HG03342 (cell line): ENCODE results near the gene PTH2R.
"Not testable (repeated sequence)": the region's sequence is repeated elsewhere in the genome, so short reads cannot be mapped to it uniquely, and the experiment has no call there.

ENCODE experiments used
- ATAC-seq: cut with Tn5 transposase; IDR thresholded peaks from one replicate; pipeline ENCODE4 v1.9.1; 2021; ENCODE audit warnings: mild to moderate bottlenecking, moderate library complexity; ENCODE audit not compliant: unreplicated experiment

The PTH2R gene

DNA sequence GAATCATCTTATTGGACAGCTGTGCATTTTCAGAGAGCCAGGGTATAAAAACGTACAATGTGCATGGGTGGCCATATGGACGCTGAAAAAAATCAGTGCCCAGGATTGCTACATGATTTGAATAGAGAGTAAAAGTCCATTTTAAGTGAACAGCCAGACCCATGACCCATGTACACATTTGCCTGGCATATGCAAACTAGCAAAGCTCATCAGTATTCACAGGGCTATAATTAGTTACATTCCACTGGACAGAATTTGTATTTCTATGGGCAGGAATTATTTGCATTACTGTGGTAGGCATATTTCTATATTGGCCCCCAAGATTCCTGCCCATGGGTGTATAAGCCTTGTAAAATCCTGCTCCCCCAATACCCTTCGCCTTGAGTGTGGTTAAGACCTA, 78.8 kb downstream of the PTH2R start:
- ATAC-seq = no peak

DNA sequence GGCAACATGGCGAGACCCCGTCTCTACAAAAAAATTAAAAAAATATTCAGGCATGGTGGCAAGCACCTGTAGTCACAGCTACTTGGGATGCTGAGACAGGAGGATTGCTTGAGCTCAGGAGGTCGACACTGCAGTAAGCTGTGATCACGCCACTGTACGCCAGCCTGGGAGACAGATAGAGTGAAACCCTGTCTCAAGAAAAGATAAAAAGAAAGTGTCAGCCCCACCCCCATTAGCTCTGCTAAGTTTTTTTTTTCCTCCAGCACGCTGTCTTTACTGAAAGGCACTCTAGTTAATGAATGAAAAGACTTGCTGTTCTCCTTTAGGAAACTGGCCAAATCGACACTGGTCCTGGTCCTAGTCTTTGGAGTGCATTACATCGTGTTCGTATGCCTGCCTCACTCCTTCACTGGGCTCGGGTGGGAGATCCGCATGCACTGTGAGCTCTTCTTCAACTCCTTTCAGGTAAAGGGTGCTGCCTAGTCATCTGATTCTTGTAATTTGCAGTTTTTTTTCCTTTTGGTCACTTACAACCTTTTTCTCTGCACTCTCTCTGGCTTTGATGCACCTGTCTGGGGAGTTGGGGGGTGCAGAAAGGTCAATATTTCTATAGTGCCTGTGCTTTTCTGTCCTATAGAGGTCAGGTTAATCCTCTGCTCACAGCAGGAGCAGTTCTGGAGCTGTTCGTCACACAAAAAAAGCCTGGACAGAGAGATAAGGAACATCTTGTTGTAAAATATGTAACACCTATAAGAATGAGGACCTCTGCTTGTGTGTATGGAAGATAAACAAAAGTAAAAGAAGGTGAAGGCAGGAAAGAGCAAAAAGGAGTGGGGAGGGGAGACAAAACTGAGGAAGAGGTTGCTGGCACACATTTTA, 82.3 kb downstream of the PTH2R start:
- ATAC-seq = no peak

DNA sequence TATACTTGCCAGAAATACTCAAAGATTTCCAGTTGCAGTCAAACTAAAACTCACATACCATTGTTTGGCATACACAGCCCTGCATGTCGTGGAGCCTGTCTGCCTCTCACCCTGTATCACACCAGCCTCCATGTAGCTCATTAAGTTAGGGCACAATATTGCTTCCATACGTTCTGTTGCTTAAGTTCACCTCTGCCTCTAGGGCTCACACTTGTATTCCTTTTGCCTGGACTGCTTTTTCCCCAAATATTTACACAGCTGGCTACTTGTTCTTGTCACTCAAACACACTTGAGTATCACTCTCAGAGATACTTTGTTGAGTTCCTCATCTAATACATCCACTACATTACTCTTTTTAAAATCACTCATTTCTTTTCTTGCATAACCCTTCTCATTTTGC, 83.1 kb downstream of the PTH2R start:
- ATAC-seq = no peak

GRCh38 chr2:208490492-208490891, 83.9 kb downstream of the PTH2R start:
- ATAC-seq = no peak

GRCh38 chr2:208491641-208492040, 85.0 kb downstream of the PTH2R start:
- no peak for ATAC-seq

GRCh38 chr2:208492069-208492468, 85.5 kb downstream of the PTH2R start:
- ATAC-seq = no peak

- ATAC-seq = no peak
Observed at GRCh38 chr2:208493186-208493585, 86.6 kb downstream of the PTH2R start.

DNA sequence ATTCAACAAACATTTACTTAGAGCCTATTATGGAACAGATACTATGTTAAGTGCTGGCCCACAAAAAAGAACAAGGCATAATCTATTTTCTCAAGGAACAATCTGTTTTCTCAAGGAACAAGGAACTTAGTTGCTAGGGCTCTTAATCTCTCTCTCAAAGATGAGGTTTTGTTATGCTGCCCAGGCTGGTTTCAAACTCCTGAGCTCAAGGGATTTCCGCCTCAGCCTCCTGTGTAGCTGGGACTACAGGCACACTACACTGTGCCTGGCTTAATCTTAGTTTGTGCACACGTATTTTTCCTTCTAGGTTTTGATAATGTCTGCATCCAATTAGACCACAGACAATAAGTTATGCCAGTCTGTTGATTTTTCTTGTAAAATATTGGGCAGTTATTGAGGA, 89.5 kb downstream of the PTH2R start:
- ATAC-seq = no peak

- no peak for ATAC-seq
Observed at GRCh38 chr2:208501206-208501605, 94.6 kb downstream of the PTH2R start.

GRCh38 chr2:208502288-208502687, 95.7 kb downstream of the PTH2R start:
- ATAC-seq = no peak

GRCh38 chr2:208505365-208505764, 98.8 kb downstream of the PTH2R start:
- ATAC-seq = not testable (repeated sequence)

- no peak for ATAC-seq
Observed at GRCh38 chr2:208509586-208509985, 103.0 kb downstream of the PTH2R start.

GRCh38 chr2:208511016-208511415, 104.4 kb downstream of the PTH2R start:
- ATAC-seq = no peak

DNA sequence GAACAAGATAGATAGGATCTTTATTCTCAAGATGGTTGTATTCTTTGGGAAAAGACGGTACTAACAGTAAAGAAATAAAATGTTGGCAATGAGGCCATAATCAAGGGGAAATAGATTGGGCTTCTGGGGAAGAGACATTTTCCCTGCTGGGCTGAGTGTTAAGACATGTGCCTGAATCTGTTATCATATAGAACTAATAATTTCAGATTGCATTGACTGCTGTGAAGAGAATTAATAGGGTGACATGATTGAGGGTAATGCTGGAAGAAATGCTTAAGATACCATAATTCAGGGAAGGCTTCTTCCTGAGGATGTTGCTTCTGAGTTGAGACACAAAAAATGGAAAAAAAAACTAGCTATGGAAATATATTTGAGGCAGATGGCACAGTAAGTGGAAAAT, 105.0 kb downstream of the PTH2R start:
- ATAC-seq = no peak

DNA sequence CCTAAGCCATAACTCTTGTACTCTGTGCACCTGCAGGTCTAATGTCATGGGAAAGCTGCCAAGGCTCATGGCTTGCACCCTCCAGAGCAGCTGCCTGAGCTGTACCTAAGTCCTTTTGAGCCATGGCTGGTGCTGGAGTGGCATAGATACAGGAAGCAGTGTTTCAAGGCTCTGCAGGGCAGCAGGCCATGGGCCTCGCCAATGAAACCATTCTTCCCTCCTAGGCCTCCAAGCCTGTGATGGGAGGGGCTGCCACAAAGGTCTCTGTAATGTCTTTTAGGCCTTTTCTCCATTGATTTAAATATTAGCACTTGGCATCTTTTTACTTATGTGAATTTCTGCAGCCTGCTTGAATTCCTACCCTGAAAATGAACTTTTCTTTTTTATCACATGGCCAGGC, 108.5 kb downstream of the PTH2R start:
- ATAC-seq = no peak

GRCh38 chr2:208523069-208523468, 116.5 kb downstream of the PTH2R start:
- not testable (repeated sequence) for ATAC-seq

DNA sequence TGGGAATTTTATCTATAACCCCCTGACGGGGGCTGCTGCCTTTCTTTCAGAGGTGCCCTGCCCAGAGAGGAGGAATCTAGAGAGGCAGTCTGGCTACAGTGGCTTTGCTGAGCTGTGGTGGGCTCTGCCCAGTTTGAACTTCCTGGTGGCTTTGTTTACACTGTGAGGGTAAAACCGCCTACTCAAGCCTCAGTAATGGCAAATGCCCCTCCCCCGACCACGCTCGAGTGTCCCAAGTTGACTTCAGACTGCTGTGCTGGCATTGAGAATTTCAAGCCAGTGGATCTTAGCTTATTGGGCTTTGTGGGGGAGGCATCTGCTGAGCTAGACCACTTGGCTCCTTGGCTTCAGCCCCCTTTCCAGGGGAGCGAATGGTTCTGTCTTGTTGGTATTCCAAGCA, 118.6 kb downstream of the PTH2R start:
- not testable (repeated sequence) for ATAC-seq

GRCh38 chr2:208529796-208530195, 123.2 kb downstream of the PTH2R start:
- no peak for ATAC-seq

- peak; percentile 63 for ATAC-seq
Observed at GRCh38 chr2:208531361-208531760, 124.8 kb downstream of the PTH2R start.

DNA sequence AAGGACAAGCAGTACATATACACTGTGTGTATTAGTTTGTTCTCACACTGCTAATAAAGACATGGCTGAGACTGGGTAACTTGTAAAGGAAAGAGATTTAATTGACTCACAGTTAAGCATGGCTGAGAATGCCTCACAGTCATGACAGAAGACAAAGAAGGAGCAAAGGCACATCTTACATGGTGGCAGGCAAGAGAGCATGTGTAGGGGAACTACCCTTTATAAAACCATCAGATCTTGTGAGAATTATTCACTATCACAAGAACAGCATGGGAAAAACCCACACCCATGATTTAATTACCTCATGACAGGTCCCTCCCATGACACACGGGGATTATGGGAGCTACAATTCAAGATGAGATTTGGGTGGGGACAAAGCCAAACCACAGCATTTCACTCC, 129.0 kb downstream of the PTH2R start:
- ATAC-seq = not testable (repeated sequence)

DNA sequence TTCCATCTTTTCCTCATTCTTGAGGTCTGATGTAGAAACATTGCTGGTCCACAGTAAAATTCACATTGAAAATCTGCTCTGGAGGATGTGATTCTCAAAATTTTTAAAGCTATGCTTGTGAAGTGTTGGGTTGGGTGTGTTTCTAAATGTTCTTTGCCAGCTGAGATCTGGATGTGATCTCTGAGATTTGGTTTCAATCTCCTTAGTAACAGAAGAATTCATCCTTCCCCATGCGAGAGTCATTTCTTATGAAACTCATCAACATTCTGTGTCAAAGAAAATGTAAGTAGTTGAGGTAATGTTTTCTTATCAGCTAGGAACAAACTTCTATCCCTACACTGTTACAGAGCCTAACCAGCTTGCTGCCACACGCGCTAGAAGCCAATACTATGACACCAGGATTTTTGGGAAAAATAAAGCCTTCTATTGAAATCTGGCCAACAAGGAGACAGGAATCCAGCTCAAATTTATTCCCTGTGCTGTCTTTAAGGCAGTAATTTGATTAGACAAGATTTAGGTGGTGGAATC, 134.9 kb downstream of the PTH2R start:
- ATAC-seq = no peak

GRCh38 chr2:208541989-208542464, 135.4 kb downstream of the PTH2R start:
- no peak for ATAC-seq
